ENCODE results near the gene UBE2U.

GRCh38 chr1:64296459-64296858 is 93.0 kb downstream of the UBE2U start:
- TF ChIP-seq, protein P1, sequence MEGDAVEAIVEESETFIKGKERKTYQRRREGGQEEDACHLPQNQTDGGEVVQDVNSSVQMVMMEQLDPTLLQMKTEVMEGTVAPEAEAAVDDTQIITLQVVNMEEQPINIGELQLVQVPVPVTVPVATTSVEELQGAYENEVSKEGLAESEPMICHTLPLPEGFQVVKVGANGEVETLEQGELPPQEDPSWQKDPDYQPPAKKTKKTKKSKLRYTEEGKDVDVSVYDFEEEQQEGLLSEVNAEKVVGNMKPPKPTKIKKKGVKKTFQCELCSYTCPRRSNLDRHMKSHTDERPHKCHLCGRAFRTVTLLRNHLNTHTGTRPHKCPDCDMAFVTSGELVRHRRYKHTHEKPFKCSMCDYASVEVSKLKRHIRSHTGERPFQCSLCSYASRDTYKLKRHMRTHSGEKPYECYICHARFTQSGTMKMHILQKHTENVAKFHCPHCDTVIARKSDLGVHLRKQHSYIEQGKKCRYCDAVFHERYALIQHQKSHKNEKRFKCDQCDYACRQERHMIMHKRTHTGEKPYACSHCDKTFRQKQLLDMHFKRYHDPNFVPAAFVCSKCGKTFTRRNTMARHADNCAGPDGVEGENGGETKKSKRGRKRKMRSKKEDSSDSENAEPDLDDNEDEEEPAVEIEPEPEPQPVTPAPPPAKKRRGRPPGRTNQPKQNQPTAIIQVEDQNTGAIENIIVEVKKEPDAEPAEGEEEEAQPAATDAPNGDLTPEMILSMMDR (conservative IDR thresholded peaks at IDR 0.05; ENCODE audit: low read depth, low read length) = no peak
- TF ChIP-seq RFX5 (IDR thresholded peaks at IDR 0.05; ENCODE audit: low read depth, low read length) (no peak), MAZ (IDR thresholded peaks at IDR 0.05; ENCODE audit: borderline replicate concordance, low read depth, low read length) (no peak), SMC3 (IDR thresholded peaks at IDR 0.05; ENCODE audit: low read depth, low read length) (no peak), USF2 (IDR thresholded peaks at IDR 0.05; ENCODE audit: low read depth, low read length) (no peak), NFE2L2 (IDR thresholded peaks at IDR 0.05; ENCODE audit: low read depth, low read length) (no peak), POLR2A (IDR thresholded peaks at IDR 0.05; ENCODE audit: low read depth, low read length) (no peak), BHLHE40 (IDR thresholded peaks at IDR 0.05; ENCODE audit: low read depth, low read length) (no peak), MXI1 (IDR thresholded peaks at IDR 0.05; ENCODE audit: borderline replicate concordance, low read depth, low read length) (no peak), CHD1 (IDR thresholded peaks at IDR 0.05; ENCODE audit: low read depth, low read length) (no peak)
